SU-DHL-6 (cell line): ENCODE results near the gene DSP.

ENCODE experiments used
- CTCF ChIP-seq: fragments of 200-600 bp; sonication (generic); IDR thresholded peaks from one replicate; pipeline ENCODE4 v1.5.1; 2017; ENCODE audit warnings: antibody characterized with exemption, mild to moderate bottlenecking, low read length, moderate library complexity; ENCODE audit not compliant: insufficient read depth, poor library complexity, severe bottlenecking
- EZH2phosphoT487 ChIP-seq: fragments of 200-600 bp; sonication (generic), shearing (Covaris generic); conservative IDR thresholded peaks from 2 replicates; pipeline ENCODE4 v1.6.1; 2018; ENCODE audit warnings: mild to moderate bottlenecking, antibody characterized with exemption, low read length, moderate library complexity, mixed read lengths

- TF ChIP-seq CTCF (no peak), EZH2phosphoT487 (no peak)
Observed at GRCh38 chr6:7523922-7524321, 17.5 kb upstream of the DSP start.
